Ectodermal cell (in vitro differentiated cells): Measurements from ENCODE around the gene TNK1.
A peak's percentile ranks its signal among the peaks of the same experiment; 100 is the strongest.

Experiments used
- H3K27ac ChIP-seq: 2 replicates; pipeline ENCODE4 v1.7.0; 2013; ENCODE audit warnings: mild to moderate bottlenecking, low read depth, low read length; ENCODE audit not compliant: insufficient read depth, poor library complexity, severe bottlenecking
- H3K27me3 ChIP-seq: 2 replicates; pipeline ENCODE4 v1.7.0; 2013; ENCODE audit warnings: mild to moderate bottlenecking, low read length; ENCODE audit not compliant: insufficient read depth, control insufficient read depth, poor library complexity, severe bottlenecking
- H3K36me3 ChIP-seq: one replicate; pipeline ENCODE4 v1.7.0; 2013; ENCODE audit warnings: low read length; ENCODE audit not compliant: control insufficient read depth, insufficient read depth
- H3K4me1 ChIP-seq: one replicate; pipeline ENCODE4 v1.7.0; 2013; ENCODE audit warnings: low read length; ENCODE audit not compliant: control insufficient read depth, insufficient read depth
- H3K4me3 ChIP-seq: 2 replicates; pipeline ENCODE4 v1.7.0; 2013; ENCODE audit warnings: low read depth, low read length, control low read depth; ENCODE audit not compliant: insufficient read depth
- H3K9me3 ChIP-seq: 2 replicates; pipeline ENCODE4 v1.7.0; 2013; ENCODE audit warnings: mild to moderate bottlenecking, low read length, moderate library complexity; ENCODE audit not compliant: control insufficient read depth
- WGBS, 2 experiments: methylation state at CpG; one replicate each; pipeline ENCODE4 v1.1.7; 2013; ENCODE audit warnings: missing lambda C conversion rate in 2 of 2; 5-methylcytosine and 5-hydroxymethylcytosine counted together

TNK1 gene

DNA sequence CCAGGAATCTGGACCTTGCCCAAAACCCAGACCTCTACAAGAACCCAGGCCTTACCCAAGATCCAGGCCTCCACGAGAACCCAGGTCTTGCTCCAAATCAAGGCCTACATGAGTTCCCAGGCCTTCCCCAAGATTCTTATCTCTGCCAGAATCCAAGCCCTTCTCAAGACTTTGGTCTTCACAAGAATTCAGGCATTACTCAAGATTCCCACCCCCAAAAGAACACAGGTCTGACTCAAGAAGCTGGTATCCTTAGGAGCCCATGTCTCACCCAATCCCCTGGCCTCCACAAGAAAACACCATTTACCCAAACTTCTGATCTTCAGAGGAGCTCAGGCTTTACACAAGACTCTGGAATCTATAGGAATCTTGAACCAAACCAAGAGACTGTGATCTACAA is 50.3 kb downstream of the TNK1 start:
- Histone ChIP-seq H3K36me3 (no peaks in the 10 kb centered on the region), H3K27me3 (peaks cover 10% of the 10 kb centered on the region), H3K4me3 (no peak overlapping the region), H3K27ac (no peak overlapping the region), H3K4me1 (no peaks in the 10 kb centered on the region), H3K9me3 (no peaks in the 10 kb centered on the region)
- WGBS, 2 experiments: 86 to 89% methylated on average over 1 of the region's 1 CpG

DNA sequence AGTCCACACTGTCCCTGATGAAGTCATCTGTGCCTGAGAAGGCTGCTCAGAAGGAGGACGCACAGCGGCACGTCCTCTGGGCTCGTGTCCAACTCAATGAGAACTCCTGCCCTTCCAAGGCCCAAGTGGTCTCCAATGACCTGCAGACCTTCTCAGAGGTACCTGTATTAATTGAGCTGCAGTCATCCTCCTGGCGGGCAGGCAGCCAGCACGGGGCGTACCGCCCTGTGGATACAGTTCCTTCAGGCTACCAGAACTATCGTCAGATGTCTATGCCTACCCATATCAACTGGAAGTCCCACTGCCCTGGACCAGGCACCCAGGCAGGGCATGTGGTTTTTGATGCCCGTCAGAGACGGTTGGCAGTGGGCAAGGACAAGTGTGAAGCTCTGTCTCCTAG is 51.4 kb downstream of the TNK1 start:
- Histone ChIP-seq H3K9me3 (no peaks in the 10 kb centered on the region), H3K36me3 (no peaks in the 10 kb centered on the region), H3K4me3 (no peak overlapping the region), H3K4me1 (no peaks in the 10 kb centered on the region), H3K27ac (no peak overlapping the region), H3K27me3 (peaks cover 21% of the 10 kb centered on the region)
- 92 to 93% methylated on average over 11 of the region's 11 CpGs for WGBS, 2 experiments

DNA sequence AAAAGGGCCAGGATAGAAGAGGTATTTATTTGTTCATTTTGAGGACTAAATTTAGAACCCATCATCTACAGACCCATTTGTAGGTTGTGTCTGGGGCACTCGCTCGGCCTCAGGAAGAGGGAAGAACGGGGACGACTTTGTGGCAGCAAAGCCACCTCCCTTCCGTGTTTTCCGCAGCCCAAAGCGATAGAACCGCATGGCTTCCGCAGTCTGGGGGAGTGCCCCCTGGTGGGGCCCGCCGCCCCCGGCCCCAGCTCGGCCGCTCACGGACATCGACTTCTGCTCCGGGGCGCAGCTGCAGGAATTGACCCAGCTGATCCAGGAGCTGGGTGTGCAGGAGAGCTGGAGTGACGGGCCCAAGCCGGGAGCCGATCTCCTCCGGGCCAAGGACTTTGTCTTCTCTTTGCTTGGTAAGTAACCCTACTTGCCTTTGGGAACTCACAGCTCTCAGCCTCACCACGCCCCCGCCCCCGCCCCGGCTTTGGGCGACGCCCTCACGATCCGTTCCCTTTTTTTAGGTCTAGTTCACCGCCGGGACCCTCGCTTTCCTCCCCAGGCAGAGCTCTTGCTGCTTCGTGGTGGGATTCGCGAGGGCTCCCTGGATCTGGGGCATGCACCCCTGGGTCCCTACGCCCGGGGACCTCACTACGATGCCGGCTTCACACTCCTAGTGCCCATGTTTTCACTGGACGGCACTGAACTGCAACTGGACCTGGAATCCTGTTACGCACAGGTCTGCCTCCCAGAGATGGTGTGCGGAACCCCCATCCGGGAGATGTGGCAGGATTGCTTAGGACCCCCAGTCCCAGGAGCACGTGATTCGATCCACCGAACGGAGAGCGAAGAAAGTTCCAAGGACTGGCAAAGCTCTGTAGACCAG is 55.0 kb downstream of the TNK1 start:
- WGBS, 2 experiments: 5% methylated on average over 49 of the region's 49 CpGs
- H3K36me3 ChIP-seq: no peaks in the 10 kb centered on the region
- peak overlapping the region; percentile 57 for H3K4me3 ChIP-seq
- H3K27me3 ChIP-seq: peaks cover 48% of the 10 kb centered on the region
- H3K27ac ChIP-seq: no peak overlapping the region
- no peaks in the 10 kb centered on the region for H3K9me3 ChIP-seq
- peaks cover 16% of the 10 kb centered on the region for H3K4me1 ChIP-seq

DNA sequence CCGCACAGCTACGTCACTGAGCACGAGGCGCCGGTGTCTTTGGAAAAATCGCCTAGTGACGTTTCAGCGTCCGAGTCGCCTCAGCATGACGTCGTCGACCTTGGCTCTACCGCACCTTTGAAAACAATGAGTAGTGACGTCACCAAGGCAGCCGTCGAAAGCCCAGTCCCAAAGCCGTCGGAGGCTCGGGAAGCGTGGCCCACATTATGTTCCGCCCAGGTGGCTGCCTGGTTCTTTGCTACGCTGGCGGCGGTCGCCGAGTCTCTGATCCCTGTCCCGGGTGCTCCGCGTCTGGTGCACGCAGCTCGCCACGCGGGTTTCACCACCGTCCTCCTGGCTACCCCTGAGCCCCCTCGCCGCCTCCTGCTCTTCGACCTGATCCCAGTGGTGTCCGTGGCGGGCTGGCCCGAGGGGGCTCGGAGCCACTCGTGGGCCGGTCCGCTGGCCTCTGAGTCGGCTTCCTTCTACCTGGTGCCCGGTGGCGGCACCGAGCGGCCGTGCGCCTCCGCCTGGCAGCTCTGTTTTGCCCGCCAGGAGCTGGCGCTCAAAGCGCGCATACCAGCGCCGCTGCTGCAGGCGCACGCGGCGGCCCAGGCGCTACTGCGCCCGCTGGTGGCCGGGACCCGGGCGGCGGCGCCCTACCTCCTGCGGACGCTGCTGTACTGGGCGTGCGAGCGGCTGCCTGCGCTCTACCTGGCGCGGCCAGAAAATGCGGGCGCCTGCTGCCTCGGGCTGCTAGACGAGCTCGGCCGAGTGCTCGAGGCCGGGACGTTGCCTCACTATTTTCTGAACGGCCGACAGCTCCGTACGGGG is 55.9 kb downstream of the TNK1 start:
- peaks cover 22% of the 10 kb centered on the region for H3K4me1 ChIP-seq
- peaks cover 55% of the 10 kb centered on the region for H3K27me3 ChIP-seq
- WGBS, 2 experiments: 2 to 3% methylated on average over 92 of the region's 92 CpGs
- H3K27ac ChIP-seq: no peak overlapping the region
- H3K4me3 ChIP-seq: peak overlapping the region; percentile 41
- no peaks in the 10 kb centered on the region for H3K9me3 ChIP-seq
- no peaks in the 10 kb centered on the region for H3K36me3 ChIP-seq

DNA sequence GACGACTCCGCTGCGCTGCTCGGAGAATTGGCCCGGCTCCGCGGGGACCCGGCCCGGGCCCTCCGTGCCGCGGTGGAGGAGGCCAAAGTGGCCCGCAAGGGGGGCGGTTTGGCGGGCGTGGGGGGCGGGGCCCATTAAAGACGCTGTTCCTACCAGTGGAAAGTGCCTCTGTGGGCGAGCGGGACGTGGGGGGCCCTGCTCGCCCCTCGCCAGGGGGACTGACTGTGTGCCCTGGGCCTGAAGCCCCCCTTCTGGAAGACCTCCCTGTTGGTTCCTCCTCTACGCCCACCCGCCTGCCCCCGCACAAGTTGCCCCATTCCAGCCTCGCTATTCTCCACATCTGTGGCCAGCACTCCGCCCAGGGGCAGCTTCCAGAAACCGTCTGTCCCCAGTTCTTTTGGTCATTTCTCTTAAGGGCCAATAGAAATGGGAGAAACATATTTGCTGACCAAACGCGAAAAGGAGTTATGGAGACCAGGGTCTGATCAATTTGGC is 56.5 kb downstream of the TNK1 start:
- Histone ChIP-seq H3K4me1 (peaks cover 22% of the 10 kb centered on the region), H3K9me3 (no peaks in the 10 kb centered on the region), H3K27ac (no peak overlapping the region), H3K27me3 (peaks cover 59% of the 10 kb centered on the region), H3K4me3 (peak overlapping the region; percentile 41), H3K36me3 (no peaks in the 10 kb centered on the region)
- 8 to 10% methylated on average over 31 of the region's 31 CpGs for WGBS, 2 experiments

- 2% methylated on average over 48 of the region's 48 CpGs for WGBS, 2 experiments
- H3K27ac ChIP-seq: no peak overlapping the region
- H3K9me3 ChIP-seq: no peaks in the 10 kb centered on the region
- peaks cover 61% of the 10 kb centered on the region for H3K27me3 ChIP-seq
- no peaks in the 10 kb centered on the region for H3K36me3 ChIP-seq
- peak overlapping the region; percentile 41 for H3K4me3 ChIP-seq
- peaks cover 22% of the 10 kb centered on the region for H3K4me1 ChIP-seq
Measured at GRCh38 chr17:7437950-7438614, 57.2 kb downstream of the TNK1 start.

GRCh38 chr17:7438656-7439460 is 58.0 kb downstream of the TNK1 start:
- WGBS, 2 experiments: 28 to 31% methylated on average over 11 of the region's 11 CpGs
- Histone ChIP-seq H3K4me3 (peak overlapping the region; percentile 41), H3K36me3 (no peaks in the 10 kb centered on the region), H3K27me3 (peaks cover 62% of the 10 kb centered on the region), H3K4me1 (peaks cover 22% of the 10 kb centered on the region), H3K27ac (no peak overlapping the region), H3K9me3 (no peaks in the 10 kb centered on the region)
